ENCODE measurements around the gene FAM241B.

FAM241B gene

DNA sequence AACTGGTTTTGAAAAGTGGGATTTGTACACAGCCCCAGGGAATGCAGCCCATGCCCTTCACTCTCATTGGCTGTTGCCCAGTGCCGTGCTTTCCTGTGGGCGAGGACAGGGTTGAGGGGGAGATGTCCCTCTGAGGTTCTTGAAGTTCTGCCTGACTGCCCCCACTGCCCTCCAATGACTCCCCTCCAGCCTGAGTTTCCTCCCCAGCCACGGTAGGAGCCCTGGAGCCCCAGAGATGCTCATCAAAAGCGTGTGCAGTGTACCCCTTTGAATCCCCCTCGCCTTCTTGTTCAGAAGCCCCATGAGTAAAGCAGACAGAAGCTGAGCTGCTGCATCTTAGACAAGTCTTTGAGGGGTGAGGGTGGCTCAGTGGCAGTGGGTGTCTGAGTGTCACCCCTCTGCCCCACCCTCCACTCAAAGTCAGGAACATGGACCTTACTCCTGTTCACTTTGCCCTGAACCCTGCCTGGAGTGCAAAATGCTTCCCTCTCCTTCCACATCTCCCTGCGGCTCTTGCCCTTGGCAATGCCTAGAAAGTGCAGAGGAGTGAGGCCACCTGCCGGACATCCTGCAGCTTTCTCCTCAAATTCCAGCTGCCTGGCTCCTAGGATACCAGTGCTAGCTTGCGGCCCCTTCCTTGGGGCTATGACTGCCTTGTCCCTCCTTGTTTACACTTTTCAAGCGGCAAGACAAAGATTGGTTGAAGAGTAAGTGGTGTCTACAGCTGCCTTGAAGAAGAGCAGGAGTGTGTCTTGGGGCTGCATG is 19.9 kb downstream of the FAM241B start:
- Histone ChIP-seq H3K9ac (ENCODE audit: low read depth, low read length) (no peak overlapping the region), H3K4me1 (ENCODE audit: insufficient read depth, low read length) (peaks cover 14% of the 10 kb centered on the region), H3K9me3 (ENCODE audit: control insufficient read depth, insufficient read depth, low read length) (no peaks in the 10 kb centered on the region), H3K36me3 (ENCODE audit: insufficient read depth, low read length) (no peaks in the 10 kb centered on the region)

DNA sequence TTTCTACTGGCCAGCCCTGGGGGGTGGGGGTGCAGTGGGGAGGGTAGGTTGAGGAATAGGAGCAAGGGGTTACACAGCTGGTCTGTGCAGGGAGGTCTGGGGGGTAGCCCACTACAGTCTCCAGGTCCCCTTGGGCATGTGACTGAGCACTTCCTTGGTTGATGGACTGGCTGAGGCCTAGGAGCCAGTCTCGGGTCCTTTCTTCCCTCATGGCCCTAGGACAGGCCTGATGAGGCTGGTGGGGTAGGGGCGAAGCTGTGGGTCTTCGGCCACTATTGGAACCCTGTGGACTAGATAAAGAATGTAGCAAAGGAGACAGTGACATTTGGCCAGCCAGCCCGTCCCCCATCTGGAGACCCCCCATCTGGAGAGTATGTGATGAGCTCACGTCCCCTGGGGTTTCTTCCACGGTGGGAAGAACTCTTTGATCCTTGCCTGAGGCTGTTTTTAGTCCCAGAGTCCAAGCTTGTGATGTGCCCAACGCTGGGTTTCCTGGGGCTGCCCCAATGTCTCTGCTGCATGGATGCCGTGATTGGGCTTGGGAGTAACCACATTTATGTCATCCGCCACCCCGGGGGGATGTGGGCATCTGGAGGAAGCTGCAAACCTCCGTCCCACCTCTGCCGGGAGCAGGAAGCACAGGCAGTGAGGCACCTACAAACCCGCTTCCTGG is 20.7 kb downstream of the FAM241B start:
- no peaks in the 10 kb centered on the region for H3K36me3 ChIP-seq (ENCODE audit: insufficient read depth, low read length)
- H3K4me1 ChIP-seq (ENCODE audit: insufficient read depth, low read length), result peaks cover 18% of the 10 kb centered on the region
- H3K9me3 ChIP-seq (ENCODE audit: control insufficient read depth, insufficient read depth, low read length), result no peaks in the 10 kb centered on the region
- H3K9ac ChIP-seq (ENCODE audit: low read depth, low read length), result no peak overlapping the region

DNA sequence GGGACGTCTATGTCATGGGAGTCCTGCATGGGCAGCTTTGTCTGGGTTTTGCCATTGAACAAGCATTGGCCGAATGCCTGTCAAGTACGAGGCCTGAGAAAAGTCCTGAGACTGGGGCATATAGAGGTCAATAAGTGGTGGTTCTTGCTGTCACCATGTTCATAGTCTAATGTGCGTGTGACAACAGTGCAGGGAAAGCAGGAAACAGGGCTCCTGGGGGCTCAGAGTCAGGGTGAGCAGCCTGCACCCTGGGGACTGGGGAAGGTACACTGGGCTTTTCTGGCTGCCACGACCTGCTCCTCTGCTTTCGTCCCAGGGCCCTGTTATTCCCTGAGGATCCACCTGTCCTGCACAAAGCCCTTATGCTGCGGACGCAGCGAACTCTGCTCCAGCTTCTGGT is 21.3 kb downstream of the FAM241B start:
- Histone ChIP-seq H3K36me3 (ENCODE audit: insufficient read depth, low read length) (no peaks in the 10 kb centered on the region), H3K9me3 (ENCODE audit: control insufficient read depth, insufficient read depth, low read length) (no peaks in the 10 kb centered on the region), H3K9ac (ENCODE audit: low read depth, low read length) (no peak overlapping the region), H3K4me1 (ENCODE audit: insufficient read depth, low read length) (peaks cover 20% of the 10 kb centered on the region)

- no peaks in the 10 kb centered on the region for H3K9me3 ChIP-seq (ENCODE audit: control insufficient read depth, insufficient read depth, low read length)
- no peak overlapping the region for H3K9ac ChIP-seq (ENCODE audit: low read depth, low read length)
- peaks cover 19% of the 10 kb centered on the region for H3K4me1 ChIP-seq (ENCODE audit: insufficient read depth, low read length)
- H3K36me3 ChIP-seq (ENCODE audit: insufficient read depth, low read length), result no peaks in the 10 kb centered on the region
Observed at GRCh38 chr10:69652111-69652856, 22.2 kb downstream of the FAM241B start.

GRCh38 chr10:69652857-69653199 is 22.8 kb downstream of the FAM241B start:
- peaks cover 22% of the 10 kb centered on the region for H3K4me1 ChIP-seq (ENCODE audit: insufficient read depth, low read length)
- H3K9ac ChIP-seq (ENCODE audit: low read depth, low read length), result no peak overlapping the region
- no peaks in the 10 kb centered on the region for H3K36me3 ChIP-seq (ENCODE audit: insufficient read depth, low read length)
- H3K9me3 ChIP-seq (ENCODE audit: control insufficient read depth, insufficient read depth, low read length), result no peaks in the 10 kb centered on the region

- H3K4me1 ChIP-seq (ENCODE audit: insufficient read depth, low read length), result peaks cover 22% of the 10 kb centered on the region
- no peaks in the 10 kb centered on the region for H3K9me3 ChIP-seq (ENCODE audit: control insufficient read depth, insufficient read depth, low read length)
- H3K36me3 ChIP-seq (ENCODE audit: insufficient read depth, low read length), result no peaks in the 10 kb centered on the region
- H3K9ac ChIP-seq (ENCODE audit: low read depth, low read length), result no peak overlapping the region
Observed at GRCh38 chr10:69653561-69653960, 23.5 kb downstream of the FAM241B start.

DNA sequence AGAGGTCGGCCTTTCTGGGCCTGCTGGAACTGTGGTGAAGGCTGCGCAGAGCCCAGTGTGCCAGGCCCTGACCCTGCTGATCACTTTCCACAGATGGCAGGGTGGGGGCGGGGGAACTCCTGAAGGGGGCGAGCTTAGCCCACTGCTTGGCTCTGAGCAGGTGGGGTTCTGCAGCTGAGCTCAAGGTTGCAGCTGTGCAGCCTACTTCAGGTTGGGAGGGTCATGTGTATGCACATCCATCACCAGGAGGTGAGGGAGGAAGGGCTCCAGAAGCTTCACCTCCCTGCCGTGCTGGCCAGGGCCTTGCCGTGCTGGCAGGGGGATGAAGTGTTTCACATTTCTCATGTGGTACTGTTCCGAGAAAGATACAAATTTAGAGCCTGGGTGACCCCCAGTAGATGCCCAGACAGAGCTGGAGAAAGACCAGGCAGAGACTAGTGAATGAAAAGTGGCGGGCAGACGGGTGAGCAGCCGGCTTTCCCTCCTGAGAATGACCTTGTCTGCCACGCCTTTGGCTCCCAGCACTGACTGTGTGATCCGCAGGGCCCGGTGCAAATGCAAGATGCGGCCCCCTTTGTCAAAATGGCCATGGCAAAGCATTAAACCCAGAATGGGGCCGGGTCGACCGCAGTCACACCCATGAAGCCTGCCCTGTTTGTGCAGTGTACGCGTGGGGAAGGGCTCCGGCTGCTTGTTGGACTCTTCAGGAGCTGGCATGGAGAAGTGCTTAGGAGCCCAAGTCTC is 25.2 kb downstream of the FAM241B start:
- no peaks in the 10 kb centered on the region for H3K9me3 ChIP-seq (ENCODE audit: control insufficient read depth, insufficient read depth, low read length)
- peaks cover 22% of the 10 kb centered on the region for H3K4me1 ChIP-seq (ENCODE audit: insufficient read depth, low read length)
- H3K36me3 ChIP-seq (ENCODE audit: insufficient read depth, low read length), result no peaks in the 10 kb centered on the region
- no peak overlapping the region for H3K9ac ChIP-seq (ENCODE audit: low read depth, low read length)

GRCh38 chr10:69655868-69656555 is 26.0 kb downstream of the FAM241B start:
- Histone ChIP-seq H3K4me1 (ENCODE audit: insufficient read depth, low read length) (peaks cover 22% of the 10 kb centered on the region), H3K9me3 (ENCODE audit: control insufficient read depth, insufficient read depth, low read length) (no peaks in the 10 kb centered on the region), H3K9ac (ENCODE audit: low read depth, low read length) (no peak overlapping the region), H3K36me3 (ENCODE audit: insufficient read depth, low read length) (no peaks in the 10 kb centered on the region)

GRCh38 chr10:69656742-69657269 is 26.8 kb downstream of the FAM241B start:
- H3K9ac ChIP-seq (ENCODE audit: low read depth, low read length), result no peak overlapping the region
- H3K9me3 ChIP-seq (ENCODE audit: control insufficient read depth, insufficient read depth, low read length), result no peaks in the 10 kb centered on the region
- H3K36me3 ChIP-seq (ENCODE audit: insufficient read depth, low read length), result no peaks in the 10 kb centered on the region
- H3K4me1 ChIP-seq (ENCODE audit: insufficient read depth, low read length), result peaks cover 22% of the 10 kb centered on the region

GRCh38 chr10:69657430-69657829 is 27.4 kb downstream of the FAM241B start:
- Histone ChIP-seq H3K9me3 (ENCODE audit: control insufficient read depth, insufficient read depth, low read length) (no peaks in the 10 kb centered on the region), H3K9ac (ENCODE audit: low read depth, low read length) (no peak overlapping the region), H3K4me1 (ENCODE audit: insufficient read depth, low read length) (peaks cover 22% of the 10 kb centered on the region), H3K36me3 (ENCODE audit: insufficient read depth, low read length) (no peaks in the 10 kb centered on the region)

GRCh38 chr10:69657866-69658265 is 27.8 kb downstream of the FAM241B start:
- H3K9me3 ChIP-seq (ENCODE audit: control insufficient read depth, insufficient read depth, low read length), result no peaks in the 10 kb centered on the region
- H3K36me3 ChIP-seq (ENCODE audit: insufficient read depth, low read length), result no peaks in the 10 kb centered on the region
- H3K4me1 ChIP-seq (ENCODE audit: insufficient read depth, low read length), result peaks cover 22% of the 10 kb centered on the region
- no peak overlapping the region for H3K9ac ChIP-seq (ENCODE audit: low read depth, low read length)

- Histone ChIP-seq H3K9ac (ENCODE audit: low read depth, low read length) (no peak overlapping the region), H3K4me1 (ENCODE audit: insufficient read depth, low read length) (peaks cover 26% of the 10 kb centered on the region), H3K9me3 (ENCODE audit: control insufficient read depth, insufficient read depth, low read length) (no peaks in the 10 kb centered on the region), H3K36me3 (ENCODE audit: insufficient read depth, low read length) (no peaks in the 10 kb centered on the region)
Observed at GRCh38 chr10:69659241-69660038, 29.4 kb downstream of the FAM241B start.

DNA sequence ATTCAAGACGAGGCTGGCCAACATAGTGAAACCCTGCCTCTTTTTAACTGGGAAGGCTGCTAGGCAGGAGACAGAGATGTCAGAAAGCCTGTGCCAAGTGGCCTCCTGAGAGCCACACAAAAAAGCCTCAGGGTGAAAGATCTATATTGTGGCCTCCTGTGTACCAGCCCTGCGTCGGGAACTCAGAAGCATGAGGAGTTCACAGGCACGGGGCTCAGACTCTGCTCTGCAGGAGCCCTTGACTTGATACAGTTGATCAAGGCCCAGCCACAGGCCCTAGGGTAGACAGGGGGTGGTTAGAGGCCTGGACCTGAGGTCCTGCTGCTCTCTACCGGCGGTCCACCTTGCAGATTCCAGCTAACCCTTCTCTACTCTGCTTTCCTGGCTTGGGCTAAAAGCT is 30.2 kb downstream of the FAM241B start:
- Histone ChIP-seq H3K4me1 (ENCODE audit: insufficient read depth, low read length) (peaks cover 21% of the 10 kb centered on the region), H3K9me3 (ENCODE audit: control insufficient read depth, insufficient read depth, low read length) (no peaks in the 10 kb centered on the region), H3K36me3 (ENCODE audit: insufficient read depth, low read length) (no peaks in the 10 kb centered on the region), H3K9ac (ENCODE audit: low read depth, low read length) (no peak overlapping the region)

All from ES-I3 (cell line).